Neural cell (in vitro differentiated cells): Measurements from ENCODE around the gene TMEM247. TPM values are rescaled to one million over a fixed set of nuclear protein-coding genes. Genes with fewer than 3 reads are reported as not detected.

Source experiments
- H2AFZ ChIP-seq: fragments of 200-600, 300-800 bp; sonication (generic), shearing (Covaris generic); 2 replicates; pipeline ENCODE4 v1.6.0; 2014; ENCODE audit warnings: low read depth, mild to moderate bottlenecking, antibody characterized with exemption, low read length, moderate library complexity
- H3F3A ChIP-seq: fragments of 200-600 bp; shearing (Covaris generic); 2 replicates; pipeline ENCODE4 v1.6.1; 2016; ENCODE audit warnings: mild to moderate bottlenecking, moderate library complexity, mixed read lengths, antibody characterized with exemption, low read length; ENCODE audit not compliant: insufficient read depth, poor library complexity, severe bottlenecking
- H3K27ac ChIP-seq: fragments of 200-600, 300-800 bp; sonication (generic), shearing (Covaris generic); 2 replicates; pipeline ENCODE4 v1.5.1; 2014; ENCODE audit warnings: mild to moderate bottlenecking, low read length, moderate library complexity
- H3K27me3 ChIP-seq: fragments of 300-800, 200-600 bp; sonication (generic), shearing (Covaris generic); 2 replicates; pipeline ENCODE4 v1.6.0; 2014; ENCODE audit warnings: mild to moderate bottlenecking, low read depth, low read length, moderate library complexity; ENCODE audit not compliant: insufficient read depth
- H3K36me3 ChIP-seq: fragments of 300-800, 200-600 bp; sonication (generic), shearing (Covaris generic); 2 replicates; pipeline ENCODE4 v1.5.1; 2014; ENCODE audit warnings: mild to moderate bottlenecking, antibody characterized with exemption, low read length, moderate library complexity; ENCODE audit not compliant: insufficient read depth
- H3K4me2 ChIP-seq: fragments of 300-800, 200-600 bp; sonication (generic), shearing (Covaris generic); 2 replicates; pipeline ENCODE4 v1.6.0; 2014; ENCODE audit warnings: mild to moderate bottlenecking, low read length
- H3K4me3 ChIP-seq: fragments of 300-800, 200-600 bp; sonication (generic), shearing (Covaris generic); 2 replicates; pipeline ENCODE4 v1.5.1; 2014; ENCODE audit warnings: mild to moderate bottlenecking, low read length, moderate library complexity
- H3K79me2 ChIP-seq: fragments of 200-600 bp; shearing (Covaris generic); replicated peaks from 2 replicates; pipeline ENCODE4 v1.6.0; 2014; ENCODE audit warnings: mild to moderate bottlenecking, low read length, moderate library complexity; ENCODE audit not compliant: insufficient read depth
- H3K9ac ChIP-seq: fragments of 300-800, 200-600 bp; sonication (generic), shearing (Covaris generic); 2 replicates; pipeline ENCODE4 v1.6.1; 2016; ENCODE audit warnings: mild to moderate bottlenecking, low read length, mixed read lengths
- H3K9me2 ChIP-seq: fragments of 200-600 bp; shearing (Covaris generic); 2 replicates; pipeline ENCODE4 v1.6.1; 2016; ENCODE audit warnings: mild to moderate bottlenecking, low read length, mixed read lengths; ENCODE audit not compliant: insufficient read depth
- H3K9me3 ChIP-seq: fragments of 200-600, 300-800 bp; sonication (generic), shearing (Covaris generic); 2 replicates; pipeline ENCODE4 v1.6.1; 2016; ENCODE audit warnings: mild to moderate bottlenecking, mixed run types, low read length, moderate library complexity, mixed read lengths
- H4K20me1 ChIP-seq: fragments of 200-600 bp; shearing (Covaris generic); 2 replicates; pipeline ENCODE4 v1.6.1; 2016; ENCODE audit warnings: mild to moderate bottlenecking, mixed run types; ENCODE audit not compliant: insufficient read depth
- EP300 ChIP-seq: fragments of 450-650 bp; conservative IDR thresholded peaks from 2 replicates; pipeline ENCODE4 v1.6.1; 2014; ENCODE audit warnings: antibody characterized with exemption, mild to moderate bottlenecking, moderate library complexity; ENCODE audit not compliant: poor library complexity, severe bottlenecking
- EZH2 ChIP-seq: fragments of 200-600, 300-800 bp; shearing (Covaris generic), sonication (generic); IDR thresholded peaks from 2 replicates; pipeline ENCODE4 v1.6.1; 2014; ENCODE audit warnings: antibody characterized with exemption, low read length, borderline replicate concordance, mild to moderate bottlenecking; ENCODE audit not compliant: insufficient read depth, poor library complexity, severe bottlenecking
- MXI1 ChIP-seq: fragments of 450-650 bp; conservative IDR thresholded peaks from 2 replicates; pipeline ENCODE4 v1.6.1; 2014; ENCODE audit warnings: antibody characterized with exemption, mild to moderate bottlenecking; ENCODE audit not compliant: poor library complexity, severe bottlenecking
- RAD21 ChIP-seq: fragments of 450-650 bp; conservative IDR thresholded peaks from 2 replicates; pipeline ENCODE4 v1.6.1; 2014; ENCODE audit warnings: antibody characterized with exemption, mild to moderate bottlenecking, moderate library complexity
- TAF1 ChIP-seq: IDR thresholded peaks from 2 replicates; pipeline ENCODE4 v1.6.1; 2012; ENCODE audit warnings: low read depth
- polyA plus RNA-seq: library from polyadenylated mRNA; depleted of rRNA; stranded (reverse); fragments of >200 nt; gene quantifications from 2 replicates; pipeline ENCODE4 v1.2.3, GENCODE V29; 2014
- TF ChIP-seq, protein P1 (sequence below): IDR thresholded peaks from 2 replicates; pipeline ENCODE4 v1.6.1; 2012; ENCODE audit warnings: borderline replicate concordance
- TF ChIP-seq, protein P2 (sequence below): fragments of 450-650 bp; IDR thresholded peaks from 2 replicates; pipeline ENCODE4 v1.5.1; 2014; ENCODE audit warnings: antibody characterized with exemption, mild to moderate bottlenecking, moderate library complexity; ENCODE audit not compliant: poor library complexity, severe bottlenecking

TMEM247 gene
- polyA plus RNA-seq, 1 donor from 2014 or later: not detected

DNA sequence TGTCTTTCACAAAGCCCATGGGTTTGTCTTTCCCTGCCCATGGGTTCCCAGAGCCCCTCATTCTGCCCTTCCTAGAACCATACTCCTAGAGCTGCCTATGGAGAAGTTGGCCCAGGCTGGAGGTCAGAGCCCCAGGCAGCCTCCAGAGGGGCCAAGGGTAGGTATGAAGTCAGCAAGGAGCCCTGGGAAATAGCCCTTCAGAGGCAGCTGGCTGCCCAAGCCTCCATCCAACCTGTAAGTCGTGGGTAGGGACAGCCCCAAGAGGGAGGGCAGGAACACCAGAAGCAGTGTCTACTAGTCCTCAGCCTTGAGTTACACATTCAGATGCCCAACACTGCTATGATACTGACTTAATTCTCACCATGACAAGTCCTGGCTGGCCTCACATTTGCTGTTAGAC is 49.5 kb downstream of the TMEM247 start:
- Histone ChIP-seq H3K9me3 (no peaks in the 10 kb centered on the region), H3F3A (no peaks in the 10 kb centered on the region), H3K4me3 (no peak overlapping the region), H4K20me1 (no peaks in the 10 kb centered on the region), H3K27ac (no peak overlapping the region), H2AFZ (no peak overlapping the region), H3K27me3 (no peaks in the 10 kb centered on the region), H3K79me2 (no peaks in the 10 kb centered on the region), H3K9ac (no peak overlapping the region), H3K36me3 (no peaks in the 10 kb centered on the region), H3K4me2 (no peak overlapping the region), H3K9me2 (no peaks in the 10 kb centered on the region)
- TF ChIP-seq, protein P1, sequence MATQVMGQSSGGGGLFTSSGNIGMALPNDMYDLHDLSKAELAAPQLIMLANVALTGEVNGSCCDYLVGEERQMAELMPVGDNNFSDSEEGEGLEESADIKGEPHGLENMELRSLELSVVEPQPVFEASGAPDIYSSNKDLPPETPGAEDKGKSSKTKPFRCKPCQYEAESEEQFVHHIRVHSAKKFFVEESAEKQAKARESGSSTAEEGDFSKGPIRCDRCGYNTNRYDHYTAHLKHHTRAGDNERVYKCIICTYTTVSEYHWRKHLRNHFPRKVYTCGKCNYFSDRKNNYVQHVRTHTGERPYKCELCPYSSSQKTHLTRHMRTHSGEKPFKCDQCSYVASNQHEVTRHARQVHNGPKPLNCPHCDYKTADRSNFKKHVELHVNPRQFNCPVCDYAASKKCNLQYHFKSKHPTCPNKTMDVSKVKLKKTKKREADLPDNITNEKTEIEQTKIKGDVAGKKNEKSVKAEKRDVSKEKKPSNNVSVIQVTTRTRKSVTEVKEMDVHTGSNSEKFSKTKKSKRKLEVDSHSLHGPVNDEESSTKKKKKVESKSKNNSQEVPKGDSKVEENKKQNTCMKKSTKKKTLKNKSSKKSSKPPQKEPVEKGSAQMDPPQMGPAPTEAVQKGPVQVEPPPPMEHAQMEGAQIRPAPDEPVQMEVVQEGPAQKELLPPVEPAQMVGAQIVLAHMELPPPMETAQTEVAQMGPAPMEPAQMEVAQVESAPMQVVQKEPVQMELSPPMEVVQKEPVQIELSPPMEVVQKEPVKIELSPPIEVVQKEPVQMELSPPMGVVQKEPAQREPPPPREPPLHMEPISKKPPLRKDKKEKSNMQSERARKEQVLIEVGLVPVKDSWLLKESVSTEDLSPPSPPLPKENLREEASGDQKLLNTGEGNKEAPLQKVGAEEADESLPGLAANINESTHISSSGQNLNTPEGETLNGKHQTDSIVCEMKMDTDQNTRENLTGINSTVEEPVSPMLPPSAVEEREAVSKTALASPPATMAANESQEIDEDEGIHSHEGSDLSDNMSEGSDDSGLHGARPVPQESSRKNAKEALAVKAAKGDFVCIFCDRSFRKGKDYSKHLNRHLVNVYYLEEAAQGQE: no peak
- no peak for TF ChIP-seq RAD21
- no peak for TF ChIP-seq MXI1
- TF ChIP-seq, protein P2, sequence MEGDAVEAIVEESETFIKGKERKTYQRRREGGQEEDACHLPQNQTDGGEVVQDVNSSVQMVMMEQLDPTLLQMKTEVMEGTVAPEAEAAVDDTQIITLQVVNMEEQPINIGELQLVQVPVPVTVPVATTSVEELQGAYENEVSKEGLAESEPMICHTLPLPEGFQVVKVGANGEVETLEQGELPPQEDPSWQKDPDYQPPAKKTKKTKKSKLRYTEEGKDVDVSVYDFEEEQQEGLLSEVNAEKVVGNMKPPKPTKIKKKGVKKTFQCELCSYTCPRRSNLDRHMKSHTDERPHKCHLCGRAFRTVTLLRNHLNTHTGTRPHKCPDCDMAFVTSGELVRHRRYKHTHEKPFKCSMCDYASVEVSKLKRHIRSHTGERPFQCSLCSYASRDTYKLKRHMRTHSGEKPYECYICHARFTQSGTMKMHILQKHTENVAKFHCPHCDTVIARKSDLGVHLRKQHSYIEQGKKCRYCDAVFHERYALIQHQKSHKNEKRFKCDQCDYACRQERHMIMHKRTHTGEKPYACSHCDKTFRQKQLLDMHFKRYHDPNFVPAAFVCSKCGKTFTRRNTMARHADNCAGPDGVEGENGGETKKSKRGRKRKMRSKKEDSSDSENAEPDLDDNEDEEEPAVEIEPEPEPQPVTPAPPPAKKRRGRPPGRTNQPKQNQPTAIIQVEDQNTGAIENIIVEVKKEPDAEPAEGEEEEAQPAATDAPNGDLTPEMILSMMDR: no peak
- TF ChIP-seq EP300: no peak
- no peak for TF ChIP-seq EZH2

DNA sequence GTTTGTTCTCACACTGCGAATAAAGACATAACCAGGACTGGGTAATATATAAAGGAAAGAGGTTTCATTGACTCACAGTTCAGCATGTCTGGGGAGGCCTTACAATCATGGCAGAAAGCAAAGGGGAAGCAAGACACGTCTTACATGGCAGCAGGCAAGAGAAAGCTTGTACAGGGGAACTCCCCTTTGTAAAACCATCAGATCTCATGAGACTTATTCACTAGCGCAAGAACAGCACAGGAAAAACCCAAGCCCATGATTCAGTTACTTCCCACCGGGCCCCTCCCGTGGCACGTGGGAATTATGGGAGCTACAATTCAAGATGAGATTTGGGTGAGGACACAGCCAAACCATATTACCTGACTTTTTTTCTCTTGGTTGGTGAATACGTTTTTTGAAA is 51.3 kb downstream of the TMEM247 start:
- no peak for TF ChIP-seq RAD21
- no peak for TF ChIP-seq TAF1
- no peak for TF ChIP-seq EZH2
- Histone ChIP-seq H3K4me3 (no peak overlapping the region), H3K36me3 (no peaks in the 10 kb centered on the region), H3K9me3 (no peaks in the 10 kb centered on the region), H3K27me3 (no peaks in the 10 kb centered on the region), H3K9me2 (no peaks in the 10 kb centered on the region), H4K20me1 (no peaks in the 10 kb centered on the region), H3K79me2 (no peaks in the 10 kb centered on the region), H3F3A (no peaks in the 10 kb centered on the region), H3K4me2 (no peak overlapping the region), H3K9ac (no peak overlapping the region), H3K27ac (no peak overlapping the region), H2AFZ (no peak overlapping the region)

DNA sequence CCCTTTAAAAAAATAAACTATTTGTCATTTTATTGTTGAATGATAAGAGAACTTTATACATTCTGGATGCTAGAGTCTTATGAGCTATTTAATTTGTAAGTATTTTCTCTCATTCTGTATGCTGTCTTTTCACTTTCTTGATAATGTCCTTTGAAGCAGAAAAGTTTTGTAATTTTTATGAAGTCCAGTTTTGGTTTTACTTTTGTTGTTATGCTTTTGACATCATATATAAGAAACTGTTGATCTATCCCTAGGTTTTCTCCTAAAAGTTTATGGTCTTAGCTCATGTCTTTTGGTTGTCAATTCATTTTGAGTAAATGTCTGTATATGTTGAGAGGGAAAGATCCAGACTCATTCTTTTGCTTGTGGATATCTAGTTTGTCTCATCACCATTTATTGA is 52.5 kb downstream of the TMEM247 start:
- Histone ChIP-seq H3K4me3 (no peak overlapping the region), H3K79me2 (no peaks in the 10 kb centered on the region), H3K4me2 (no peak overlapping the region), H4K20me1 (no peaks in the 10 kb centered on the region), H3F3A (no peaks in the 10 kb centered on the region), H3K9me2 (no peaks in the 10 kb centered on the region), H3K36me3 (no peaks in the 10 kb centered on the region), H3K9me3 (no peaks in the 10 kb centered on the region), H3K27ac (no peak overlapping the region), H3K27me3 (no peaks in the 10 kb centered on the region), H2AFZ (no peak overlapping the region), H3K9ac (no peak overlapping the region)
- TF ChIP-seq, protein P1: no peak
- no peak for TF ChIP-seq TAF1
- no peak for TF ChIP-seq MXI1
